HG02678 (cell line): ENCODE results near the gene NTF3.

Source experiments
- ATAC-seq: cut with Tn5 transposase; IDR thresholded peaks from one replicate; pipeline ENCODE4 v1.9.1; 2021; ENCODE audit warnings: mild to moderate bottlenecking, moderate library complexity; ENCODE audit not compliant: unreplicated experiment

Gene NTF3

DNA sequence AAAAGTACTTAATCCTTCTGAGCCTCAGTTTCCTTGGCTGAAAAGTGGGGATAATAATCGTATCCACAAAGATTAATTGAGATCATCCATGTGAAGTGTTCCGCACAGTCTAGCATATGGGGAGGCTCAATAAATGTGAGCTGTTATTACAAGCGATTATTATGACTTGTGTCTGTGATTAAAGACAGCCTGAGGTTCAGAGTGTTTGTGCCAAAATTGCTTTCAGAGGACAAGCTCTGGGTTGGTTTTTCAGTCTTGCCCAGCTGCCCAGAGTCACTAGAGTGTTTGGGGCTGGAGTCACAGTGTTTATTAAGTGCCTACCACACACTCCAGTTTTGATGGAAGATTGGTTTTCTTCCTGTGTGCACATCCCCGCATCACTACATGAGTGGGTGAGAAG lies 53.5 kb downstream of the NTF3 start:
- ATAC-seq = no peak

DNA sequence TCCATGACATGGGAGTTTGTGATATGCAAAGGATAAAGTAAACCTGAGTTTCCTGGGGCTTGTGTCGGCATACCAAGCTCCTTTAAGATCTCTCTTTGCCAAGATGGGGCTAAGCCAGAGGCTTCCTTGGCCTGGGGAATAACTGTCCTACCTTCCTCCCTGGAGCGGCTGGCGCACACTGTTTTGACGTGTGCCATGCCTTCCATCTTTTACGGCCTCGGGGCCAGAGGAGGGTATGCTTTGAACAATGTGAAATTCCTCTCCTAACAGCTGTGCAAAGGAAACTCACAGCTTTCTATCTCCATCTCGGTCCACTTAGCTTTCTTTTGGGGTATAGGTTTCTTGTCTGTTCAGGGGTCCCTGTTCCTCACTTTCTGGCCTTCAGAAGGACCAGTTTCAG lies 55.2 kb downstream of the NTF3 start:
- no peak for ATAC-seq

DNA sequence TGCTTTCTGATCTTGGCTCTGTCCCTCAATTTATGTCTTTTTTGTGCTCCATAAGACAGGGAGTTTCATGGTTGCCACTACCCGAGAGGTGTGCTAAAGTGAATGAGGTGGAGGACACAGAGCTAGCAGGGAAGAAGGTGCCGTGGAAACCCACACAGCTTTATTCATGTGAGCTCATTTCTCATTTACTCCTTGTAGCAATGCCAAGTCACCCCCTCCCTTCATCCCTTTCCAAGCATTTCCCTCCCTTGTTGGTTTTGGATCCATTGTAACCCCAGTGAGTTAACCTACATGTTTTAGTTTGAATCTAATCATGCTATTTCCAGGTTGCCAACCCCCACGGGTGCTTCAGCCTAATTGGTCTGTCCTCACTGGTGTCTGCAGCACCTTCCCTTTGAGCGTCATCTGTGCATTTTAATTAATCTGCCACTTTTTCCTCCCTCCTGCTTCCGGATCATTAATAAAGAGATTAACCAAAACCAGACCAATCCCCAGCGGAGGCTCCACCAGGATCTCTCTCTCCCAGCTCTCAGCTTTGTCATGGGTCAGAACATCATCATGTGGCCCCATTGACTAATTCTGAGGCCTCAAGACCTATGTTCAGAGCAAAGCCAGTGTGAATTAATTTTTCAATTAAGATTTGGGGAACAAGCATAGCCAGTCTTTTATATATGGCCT lies 56.2 kb downstream of the NTF3 start:
- ATAC-seq = no peak

- ATAC-seq = no peak
These were observed 56.7 kb downstream of the NTF3 start for GRCh38 chr12:5488626-5488955.

DNA sequence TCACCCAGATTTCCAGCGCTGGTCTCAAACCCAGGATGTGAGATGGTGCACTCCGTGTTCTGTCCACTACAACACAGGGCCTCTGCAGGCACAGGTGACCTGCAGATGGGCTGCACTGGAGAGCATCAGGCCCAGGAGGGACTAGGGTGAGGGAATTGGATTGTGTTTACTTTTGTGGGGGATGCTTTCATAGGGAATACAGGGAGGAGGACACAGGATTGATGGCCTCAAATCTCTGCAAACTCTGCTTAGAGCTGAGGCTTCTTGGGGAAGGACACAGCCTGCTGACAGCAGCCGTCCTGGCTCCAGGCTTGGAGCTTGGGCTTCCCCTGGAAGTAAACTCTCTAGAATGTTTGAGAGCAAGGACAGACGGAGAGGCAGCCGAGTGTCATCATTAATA lies 57.1 kb downstream of the NTF3 start:
- ATAC-seq = no peak

GRCh38 chr12:5489760-5490406 lies 58.0 kb downstream of the NTF3 start:
- no peak for ATAC-seq

- no peak for ATAC-seq
These were observed 60.7 kb downstream of the NTF3 start for GRCh38 chr12:5492562-5492961.

- no peak for ATAC-seq
These were observed 61.1 kb downstream of the NTF3 start for GRCh38 chr12:5493018-5493417.

DNA sequence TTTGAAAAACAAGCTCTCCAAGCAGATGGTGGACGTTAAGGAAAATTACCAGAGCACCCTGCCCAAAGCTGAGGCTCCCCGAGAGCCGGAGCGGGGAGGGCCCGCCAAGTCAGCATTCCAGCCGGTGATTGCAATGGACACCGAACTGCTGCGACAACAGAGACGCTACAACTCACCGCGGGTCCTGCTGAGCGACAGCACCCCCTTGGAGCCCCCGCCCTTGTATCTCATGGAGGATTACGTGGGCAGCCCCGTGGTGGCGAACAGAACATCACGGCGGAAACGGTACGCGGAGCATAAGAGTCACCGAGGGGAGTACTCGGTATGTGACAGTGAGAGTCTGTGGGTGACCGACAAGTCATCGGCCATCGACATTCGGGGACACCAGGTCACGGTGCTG lies 62.4 kb downstream of the NTF3 start:
- ATAC-seq = no peak

- no peak for ATAC-seq
These were observed 65.6 kb downstream of the NTF3 start for GRCh38 chr12:5497329-5498053.

DNA sequence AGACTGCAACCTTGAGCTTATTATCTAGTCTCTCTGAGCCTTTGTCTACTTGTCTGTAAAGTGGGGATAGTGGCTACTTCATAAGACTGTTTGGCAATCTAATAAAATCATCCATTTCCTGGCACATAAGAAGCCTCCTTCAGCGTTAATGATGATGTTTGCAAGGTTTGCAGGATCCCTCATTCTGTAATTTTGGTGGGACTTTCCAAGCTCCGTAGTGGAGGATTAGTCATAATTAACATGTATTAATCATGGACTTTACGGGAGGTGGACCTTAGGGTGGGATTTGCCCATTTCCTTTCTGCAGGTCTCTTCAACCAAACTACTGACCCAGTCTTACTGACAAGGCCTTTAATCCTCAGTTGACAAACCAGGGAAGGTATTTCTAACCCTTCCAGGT lies 66.2 kb downstream of the NTF3 start:
- no peak for ATAC-seq

DNA sequence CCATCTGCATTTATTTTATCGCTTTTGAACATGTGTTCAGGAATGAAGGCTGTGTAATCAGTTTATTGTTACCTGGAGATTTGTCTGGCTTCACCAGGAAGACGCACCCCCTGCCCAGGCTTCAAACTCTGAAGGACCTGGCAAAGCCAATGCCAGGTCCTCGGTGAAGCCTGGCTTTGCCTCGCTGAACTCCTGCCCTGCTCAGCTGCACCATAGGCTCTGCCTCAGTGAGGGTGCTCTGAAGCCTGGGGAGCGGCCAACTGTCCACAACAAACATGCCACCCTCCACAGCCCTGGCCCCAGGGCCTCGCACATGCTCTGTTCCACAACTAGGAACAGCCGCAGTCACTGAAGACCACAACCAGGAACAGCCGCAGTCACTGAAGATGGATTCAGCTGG lies 66.9 kb downstream of the NTF3 start:
- no peak for ATAC-seq

DNA sequence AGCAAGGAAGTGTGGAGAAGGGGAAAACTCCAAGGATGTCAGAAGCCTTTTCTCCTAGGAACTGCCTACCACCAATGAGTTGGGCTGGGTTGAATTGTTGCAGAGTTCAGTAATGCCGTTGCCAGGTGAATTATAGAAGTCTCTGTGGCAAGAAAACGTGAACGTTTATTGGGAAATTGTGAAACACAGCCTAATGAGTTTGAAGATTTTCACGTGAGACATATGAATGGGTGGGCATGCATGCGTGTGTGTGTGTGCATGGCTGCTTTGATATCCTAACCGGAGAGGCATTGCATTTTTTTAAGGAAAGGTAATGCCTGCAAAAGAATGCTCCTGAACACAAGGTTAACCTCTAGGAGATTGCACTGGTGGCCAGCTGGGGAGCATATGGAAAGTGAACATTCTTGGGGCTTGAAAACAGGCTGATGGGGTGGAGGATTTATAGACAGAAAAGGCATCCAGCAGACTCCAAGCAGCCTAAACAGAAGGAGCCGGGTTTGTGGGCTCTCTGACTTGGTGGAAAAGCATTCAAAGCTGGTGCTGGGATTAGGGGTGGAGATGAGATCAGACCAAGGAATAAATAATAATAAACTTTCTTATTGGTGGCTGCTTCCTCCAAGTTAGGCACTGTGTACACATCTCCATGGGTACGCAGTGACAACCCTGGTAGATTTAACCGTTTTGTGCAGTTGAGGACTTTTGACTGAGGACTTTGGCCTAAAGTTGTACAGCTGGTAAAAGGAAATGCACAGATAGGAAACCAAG lies 67.8 kb downstream of the NTF3 start:
- no peak for ATAC-seq

DNA sequence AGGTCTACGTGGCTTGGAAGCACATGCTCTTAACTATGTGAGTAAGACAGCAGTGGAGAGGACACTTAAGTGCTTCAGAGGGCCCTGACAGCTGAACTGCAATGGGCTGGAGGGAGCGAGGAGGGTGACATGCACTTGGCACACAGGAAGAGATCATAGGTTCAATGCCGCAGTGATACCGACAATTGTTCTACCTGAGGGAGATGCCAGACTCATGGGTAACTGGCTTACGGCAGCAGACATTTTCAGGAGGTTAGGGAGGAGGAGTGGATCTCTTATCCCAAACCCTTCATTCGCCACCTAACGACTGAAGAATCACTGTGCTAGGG lies 68.4 kb downstream of the NTF3 start:
- no peak for ATAC-seq

GRCh38 chr12:5503774-5504173 lies 71.9 kb downstream of the NTF3 start:
- ATAC-seq = no peak

DNA sequence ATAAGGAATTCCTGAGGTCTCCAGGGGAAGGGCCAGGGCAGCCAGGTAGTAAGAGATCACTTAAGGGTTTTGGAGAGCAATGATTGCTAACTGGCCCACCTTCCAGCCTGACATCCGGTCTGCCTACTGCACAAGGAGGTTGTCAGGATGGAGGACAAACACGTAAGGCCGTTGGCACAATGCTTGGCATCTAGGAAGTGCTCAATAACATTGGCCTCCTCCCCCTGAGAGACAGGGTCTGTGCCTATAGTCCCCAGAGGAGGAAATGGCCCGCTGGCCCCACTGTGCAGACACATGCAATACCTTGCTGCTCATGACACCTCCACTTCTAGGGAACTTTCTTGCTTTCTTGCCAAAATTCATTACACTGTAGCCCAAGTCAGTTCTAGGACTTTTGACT lies 73.2 kb downstream of the NTF3 start:
- ATAC-seq = no peak

- no peak for ATAC-seq
These were observed 73.8 kb downstream of the NTF3 start for GRCh38 chr12:5505751-5506150.

DNA sequence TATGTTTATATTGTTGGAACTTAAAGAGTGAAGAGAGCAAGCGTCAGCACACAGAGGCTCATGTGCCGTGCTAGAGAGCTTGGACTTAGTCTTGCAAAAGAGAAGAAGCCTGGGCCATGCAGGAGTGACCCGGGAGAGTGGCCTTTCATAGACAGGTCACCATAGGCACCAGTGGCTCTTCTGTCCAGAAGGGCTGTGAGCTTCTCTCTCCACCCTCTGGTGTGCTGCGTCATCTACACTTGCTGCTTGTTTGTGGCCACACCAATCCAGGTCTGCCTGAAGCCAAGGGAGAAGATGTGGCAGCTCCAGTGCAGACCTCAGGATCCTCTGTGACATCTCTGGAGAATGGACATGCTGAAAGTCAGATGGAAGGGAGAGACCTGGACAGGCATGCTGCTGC lies 74.4 kb downstream of the NTF3 start:
- no peak for ATAC-seq

GRCh38 chr12:5506821-5507231 lies 74.9 kb downstream of the NTF3 start:
- ATAC-seq = no peak

GRCh38 chr12:5507401-5507935 lies 75.6 kb downstream of the NTF3 start:
- ATAC-seq = no peak

- no peak for ATAC-seq
These were observed 76.0 kb downstream of the NTF3 start for GRCh38 chr12:5507944-5508343.

DNA sequence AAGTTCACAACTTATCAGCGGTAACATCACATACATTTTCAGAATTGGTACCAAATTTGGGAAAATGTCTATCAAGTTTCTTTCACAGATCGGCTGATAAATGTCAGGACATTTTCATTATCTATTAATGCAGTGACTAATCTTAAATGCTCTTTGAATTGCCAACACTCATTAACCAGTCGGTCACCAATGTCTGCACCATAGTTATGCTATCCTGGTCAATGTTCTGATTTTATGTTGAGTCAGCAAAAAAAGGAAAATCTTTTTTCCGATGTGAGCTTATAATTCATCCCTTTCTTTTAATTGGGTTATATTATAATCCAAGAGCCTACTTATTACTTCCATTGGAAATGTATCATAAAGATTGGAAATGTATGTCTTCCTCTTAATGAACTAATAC lies 77.2 kb downstream of the NTF3 start:
- no peak for ATAC-seq
